Esophagus muscularis mucosa (tissue), 4 donors: ENCODE data around the gene WWC1.

Experiments
- CTCF ChIP-seq, 3 experiments: fragments of 200-600 bp in 2 of 3; fragments of 450-650 bp in 1 of 3; sonication (generic) in 2 of 3; IDR thresholded peaks; one replicate each; pipeline ENCODE4 v1.5.1; 2017 to 2019; ENCODE audit warnings: antibody characterized with exemption in 3 of 3, mild to moderate bottlenecking in 2 of 3, moderate library complexity in 1 of 3
- EP300 ChIP-seq: sonication (generic); formaldehyde crosslinking; IDR thresholded peaks from one replicate; pipeline ENCODE4 v1.6.1; 2017; ENCODE audit warnings: antibody characterized with exemption
- POLR2A ChIP-seq: fragments of 450-650 bp; IDR thresholded peaks from one replicate; pipeline ENCODE4 v1.6.1; 2017; ENCODE audit warnings: antibody characterized with exemption, moderate library complexity, mild to moderate bottlenecking, low read depth

DNA sequence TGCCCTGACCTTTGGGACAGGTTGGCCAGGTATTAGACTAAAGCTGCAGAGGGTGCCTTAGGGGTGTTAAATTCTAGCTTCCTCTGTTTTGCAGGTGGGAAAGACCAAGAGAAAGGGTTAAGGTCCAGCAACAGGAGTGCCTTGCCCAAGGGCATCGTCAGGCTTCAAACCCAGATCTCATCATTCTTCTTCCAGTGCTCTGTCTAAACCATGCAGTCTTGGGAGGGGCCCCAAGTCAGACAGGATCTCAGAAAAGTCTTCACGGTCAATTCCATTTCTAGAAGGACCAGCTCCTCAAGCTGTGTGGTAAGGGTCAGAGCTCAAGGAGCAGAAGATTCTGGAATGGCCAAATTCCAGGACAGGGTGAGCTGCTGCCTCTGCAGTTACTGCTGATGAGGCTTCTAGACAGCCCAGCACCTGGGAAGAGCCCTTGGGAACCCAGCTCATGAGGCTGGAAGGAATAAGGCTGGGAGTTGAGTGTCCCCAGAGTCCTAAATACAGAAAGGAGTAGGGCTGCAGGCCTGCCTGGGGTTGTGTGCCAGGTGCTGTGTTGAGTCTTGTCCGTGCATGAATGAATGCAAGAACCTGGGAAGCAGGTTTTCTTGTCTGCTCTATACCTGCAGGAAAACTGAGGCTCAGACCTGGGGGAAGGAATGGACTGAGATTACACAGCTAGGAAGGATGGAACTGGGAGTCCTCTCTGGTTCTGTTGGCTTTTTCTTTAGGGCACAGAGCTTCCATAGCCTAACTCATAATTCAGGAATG, 69.3 kb downstream of the WWC1 start:
- TF ChIP-seq EP300 = no peak
- no peak for TF ChIP-seq POLR2A
- no peak for TF ChIP-seq CTCF (IDR thresholded peaks at IDR 0.05)
